Upper lobe of right lung (tissue), 1 donor: ENCODE results near the gene PJVK. TPM values are rescaled to one million over a fixed set of nuclear protein-coding genes. Genes with fewer than 3 reads are reported as not detected.
"Not testable (repeated sequence)": the region's sequence is repeated elsewhere in the genome, so short reads cannot be mapped to it uniquely, and the experiment has no call there.

ENCODE experiments used
- ATAC-seq: fragments of 200-7000 bp; cut with Tn5 transposase; one replicate; pipeline ENCODE4 v1.9.1; 2020; ENCODE audit warnings: mild to moderate bottlenecking, moderate library complexity
- DNase-seq: peaks from one replicate; pipeline ENCODE4 v3.0.0-alpha.2; 2020
- H3K27ac ChIP-seq: fragments of 200-600 bp; one replicate; pipeline ENCODE4 v1.8.0; 2022
- H3K27me3 ChIP-seq: fragments of 200-600 bp; one replicate; pipeline ENCODE4 v1.8.0; 2022; ENCODE audit warnings: mild to moderate bottlenecking
- H3K36me3 ChIP-seq: fragments of 200-600 bp; one replicate; pipeline ENCODE4 v1.8.0; 2022
- H3K4me1 ChIP-seq: fragments of 200-600 bp; one replicate; pipeline ENCODE4 v1.8.0; 2022
- H3K4me3 ChIP-seq: fragments of 200-600 bp; one replicate; pipeline ENCODE4 v1.8.0; 2022; ENCODE audit warnings: mild to moderate bottlenecking
- H3K9me3 ChIP-seq: fragments of 200-600 bp; one replicate; pipeline ENCODE4 v1.8.0; 2022
- intact Hi-C: fragments of 100-400 bp; cut with DNase I; formaldehyde crosslinking; loops from one replicate; pipeline ENCODE4 v1.11.0; 2022
- total RNA-seq: library from RNA; stranded (reverse); fragmentation: NEBNext Ultra II Directional; extraction: Animal tissue kit (Norgen Biotek cat#: 25700); gene quantifications from one replicate; pipeline ENCODE4 v1.2.1, GENCODE V29; 2021
- TF ChIP-seq, protein P1 (sequence below): fragments of 200-600 bp; IDR thresholded peaks from one replicate; pipeline ENCODE4 v1.8.0; 2022; ENCODE audit warnings: antibody characterized with exemption
- donor health status: DM: no; HTN: yes; CAD: no; lungs with severe emphysema.

PJVK gene
- total RNA-seq, 1 donor from 2014 or later = 2.3 TPM

DNA sequence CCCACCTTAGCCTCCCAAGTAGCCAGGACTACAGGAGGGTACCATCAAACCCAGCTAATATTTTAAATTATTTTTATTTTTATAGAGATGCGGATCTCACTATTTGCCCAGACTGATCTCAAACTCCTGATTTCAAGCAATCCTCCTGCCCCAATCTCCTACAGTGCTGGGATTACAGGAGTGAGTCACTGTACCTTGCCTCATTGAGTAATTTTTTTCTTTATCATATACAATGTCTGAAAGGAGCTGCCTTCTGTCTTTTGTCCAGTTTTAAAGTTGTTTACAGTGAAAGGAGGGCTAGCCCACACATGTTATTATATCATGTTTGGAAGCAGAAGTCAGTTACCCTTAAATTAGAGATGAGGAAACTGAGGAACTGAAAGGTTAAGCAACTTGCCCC is 32.8 kb upstream of the PJVK start:
- Histone ChIP-seq H3K27me3 (no peaks in the 10 kb centered on the region), H3K36me3 (no peaks in the 10 kb centered on the region), H3K9me3 (no peaks in the 10 kb centered on the region), H3K4me1 (peaks cover 6% of the 10 kb centered on the region), H3K27ac (no peak overlapping the region), H3K4me3 (no peak overlapping the region)
- ATAC-seq = no peak
- DNase-seq = no peak
- TF ChIP-seq, protein P1, sequence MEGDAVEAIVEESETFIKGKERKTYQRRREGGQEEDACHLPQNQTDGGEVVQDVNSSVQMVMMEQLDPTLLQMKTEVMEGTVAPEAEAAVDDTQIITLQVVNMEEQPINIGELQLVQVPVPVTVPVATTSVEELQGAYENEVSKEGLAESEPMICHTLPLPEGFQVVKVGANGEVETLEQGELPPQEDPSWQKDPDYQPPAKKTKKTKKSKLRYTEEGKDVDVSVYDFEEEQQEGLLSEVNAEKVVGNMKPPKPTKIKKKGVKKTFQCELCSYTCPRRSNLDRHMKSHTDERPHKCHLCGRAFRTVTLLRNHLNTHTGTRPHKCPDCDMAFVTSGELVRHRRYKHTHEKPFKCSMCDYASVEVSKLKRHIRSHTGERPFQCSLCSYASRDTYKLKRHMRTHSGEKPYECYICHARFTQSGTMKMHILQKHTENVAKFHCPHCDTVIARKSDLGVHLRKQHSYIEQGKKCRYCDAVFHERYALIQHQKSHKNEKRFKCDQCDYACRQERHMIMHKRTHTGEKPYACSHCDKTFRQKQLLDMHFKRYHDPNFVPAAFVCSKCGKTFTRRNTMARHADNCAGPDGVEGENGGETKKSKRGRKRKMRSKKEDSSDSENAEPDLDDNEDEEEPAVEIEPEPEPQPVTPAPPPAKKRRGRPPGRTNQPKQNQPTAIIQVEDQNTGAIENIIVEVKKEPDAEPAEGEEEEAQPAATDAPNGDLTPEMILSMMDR = no peak
- intact Hi-C loops = no loop called here

DNA sequence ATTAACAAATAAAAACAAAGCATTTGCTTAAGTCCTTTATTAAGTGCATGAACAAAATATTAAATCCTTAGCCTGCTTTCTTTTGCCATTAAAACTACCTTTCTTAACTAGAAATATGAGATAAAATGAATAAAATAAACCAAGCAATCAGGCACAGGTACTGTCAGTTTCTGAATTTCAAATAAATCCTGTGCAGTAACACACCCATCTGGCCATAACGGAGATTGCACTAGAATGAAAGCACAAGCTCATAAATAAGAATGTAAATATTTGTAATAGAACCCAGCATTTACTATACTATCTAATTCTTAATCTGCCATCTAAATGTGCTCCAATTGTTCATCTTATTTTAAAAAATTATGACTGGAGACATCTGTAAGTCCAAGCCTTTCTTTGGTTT is 32.1 kb upstream of the PJVK start:
- no peak for ATAC-seq
- no peak for DNase-seq
- Histone ChIP-seq H3K27ac (no peak overlapping the region), H3K36me3 (no peaks in the 10 kb centered on the region), H3K9me3 (no peaks in the 10 kb centered on the region), H3K4me3 (no peak overlapping the region), H3K27me3 (no peaks in the 10 kb centered on the region), H3K4me1 (peaks cover 6% of the 10 kb centered on the region)
- TF ChIP-seq, protein P1 = no peak
- intact Hi-C loops = no loop called here

DNA sequence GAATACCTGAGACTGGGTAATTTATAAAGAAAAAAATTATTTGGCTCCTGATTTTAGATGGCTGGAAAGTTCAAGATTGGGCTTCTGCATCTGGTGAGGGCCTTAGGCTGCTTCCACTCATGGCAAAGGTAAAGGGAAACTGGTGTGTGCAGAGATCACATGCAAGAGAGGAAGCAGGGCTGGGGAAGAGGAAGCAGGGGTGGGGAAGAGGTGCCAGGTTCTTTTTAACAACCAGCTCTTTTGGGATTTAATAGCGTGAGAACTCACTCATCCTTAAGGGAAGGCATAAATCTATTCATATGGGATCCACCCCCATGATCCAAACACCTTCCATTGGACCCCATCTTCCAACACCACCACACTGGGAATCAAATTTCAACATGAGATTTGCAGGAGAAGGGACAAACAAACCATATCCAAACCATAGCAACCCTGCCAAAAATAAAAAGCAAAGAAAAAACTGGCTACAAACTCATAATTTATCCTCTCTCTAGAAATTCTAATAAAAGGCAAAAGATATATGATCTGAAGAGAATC is 30.6 kb upstream of the PJVK start:
- DNase-seq (no peak), ATAC-seq (no peak)

DNA sequence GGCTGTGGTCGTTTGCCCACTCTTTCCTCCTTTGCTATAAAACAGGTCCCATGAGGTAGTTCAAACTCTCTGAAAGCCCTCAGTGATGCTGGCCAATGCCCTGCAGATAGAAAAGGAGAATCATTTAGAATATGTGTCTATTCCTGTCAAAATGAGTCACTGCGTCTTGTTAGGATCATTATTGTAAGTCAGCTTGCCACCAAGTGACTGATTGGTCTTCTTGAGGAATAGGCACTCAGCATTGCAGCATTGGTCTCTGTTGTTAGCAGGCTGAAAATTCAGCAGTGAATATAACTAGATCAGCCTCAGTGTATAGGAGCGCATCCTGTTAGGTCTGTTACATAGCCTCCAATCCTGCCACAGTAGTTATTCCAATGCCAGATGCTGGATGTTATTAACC is 29.1 kb upstream of the PJVK start:
- Histone ChIP-seq H3K4me1 (no peaks in the 10 kb centered on the region), H3K27ac (no peak overlapping the region), H3K27me3 (no peaks in the 10 kb centered on the region), H3K9me3 (no peaks in the 10 kb centered on the region), H3K36me3 (peaks cover 8% of the 10 kb centered on the region), H3K4me3 (no peak overlapping the region)
- intact Hi-C loops = no loop called here
- DNase-seq = no peak
- TF ChIP-seq, protein P1 = no peak
- no peak for ATAC-seq

More for the DNA sequence above, 30.6 kb upstream of the PJVK start:
- Histone ChIP-seq H3K27me3 (no peaks in the 10 kb centered on the region), H3K4me1 (no peaks in the 10 kb centered on the region), H3K36me3 (no peaks in the 10 kb centered on the region), H3K9me3 (no peaks in the 10 kb centered on the region), H3K27ac (no peak overlapping the region), H3K4me3 (no peak overlapping the region)
- intact Hi-C loops = no loop called here
- TF ChIP-seq, protein P1 = no peak

DNA sequence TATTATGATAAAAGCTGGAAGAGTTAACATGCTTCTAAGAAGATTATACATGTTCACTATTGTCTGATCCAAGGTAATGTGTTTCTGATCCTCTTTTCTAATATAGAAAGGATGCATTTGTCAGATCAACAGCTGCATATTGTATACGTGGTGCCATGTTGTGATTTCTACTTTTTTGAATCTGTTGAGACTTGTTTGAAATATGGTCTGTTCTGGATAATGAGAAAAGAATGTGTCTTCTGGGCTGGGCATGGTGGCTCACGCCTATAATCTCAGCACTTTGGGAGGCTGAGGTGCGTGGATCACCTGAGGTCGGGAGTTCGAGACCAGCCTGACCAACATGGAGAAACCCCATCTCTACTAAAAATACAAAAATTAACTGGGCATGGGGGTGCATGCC is 27.4 kb upstream of the PJVK start:
- not testable (repeated sequence) for ATAC-seq

DNA sequence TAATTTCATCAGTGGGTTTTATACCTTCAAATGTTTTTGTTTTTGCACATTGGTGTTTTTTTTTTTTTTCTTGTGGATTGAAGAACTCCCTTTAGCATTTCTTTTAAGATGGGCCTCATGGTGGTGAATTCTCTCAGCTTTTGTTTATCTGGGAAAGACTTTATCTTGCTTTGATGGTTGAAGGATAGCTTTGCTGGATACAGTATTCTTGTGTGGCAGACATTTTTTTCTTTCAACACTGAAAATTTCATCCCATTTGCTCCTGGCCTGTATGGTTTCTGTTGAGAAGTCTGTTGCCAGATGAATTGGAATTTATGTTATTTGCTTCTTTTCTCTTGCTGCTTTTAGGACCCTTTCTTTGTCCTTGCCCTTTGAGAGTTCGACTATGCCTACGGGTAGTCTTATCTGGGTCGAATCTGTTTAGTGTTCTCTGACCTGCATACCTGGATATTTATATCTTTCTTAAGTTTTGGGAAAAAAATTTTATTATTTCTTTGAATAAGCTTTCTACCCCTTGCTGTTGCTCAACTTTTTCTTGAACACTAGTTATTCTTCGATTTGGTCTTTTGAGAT is 25.8 kb upstream of the PJVK start:
- H3K4me3 ChIP-seq = no peak overlapping the region
- DNase-seq (no peak), ATAC-seq (no peak)
- intact Hi-C loops = no loop called here
- H3K27ac ChIP-seq = no peak overlapping the region
- H3K4me1 ChIP-seq = no peaks in the 10 kb centered on the region
- H3K27me3 ChIP-seq = no peaks in the 10 kb centered on the region
- TF ChIP-seq, protein P1 = no peak
- H3K36me3 ChIP-seq = peaks cover 33% of the 10 kb centered on the region
- H3K9me3 ChIP-seq = no peaks in the 10 kb centered on the region

More for the DNA sequence above, 27.4 kb upstream of the PJVK start:
- H3K27me3 ChIP-seq, H3K27ac ChIP-seq, DNase-seq, H3K4me1 ChIP-seq, intact Hi-C loops, H3K9me3 ChIP-seq, H3K4me3 ChIP-seq: not testable (repeated sequence)
- H3K36me3 ChIP-seq = peaks cover 22% of the 10 kb centered on the region
